HepG2 (cell line): ENCODE results near the gene ATP2B3. TPM values are rescaled to one million over a fixed set of nuclear protein-coding genes. Genes with fewer than 3 reads are reported as not detected.

Source experiments
- ATAC-seq: fragments of 200-7000 bp; cut with Tn5 transposase; 3 replicates; pipeline ENCODE4 v1.9.1; 2020; ENCODE audit warnings: mild to moderate bottlenecking, moderate library complexity
- BruUV-seq: library from RNA; stranded (reverse); fragments of 400-500 nt; replicated peaks from 2 replicates; lab custom pipeline; 2021; lab: Mats Ljungman, UMichigan
- CTCF ChIA-PET: fragments of 300-600 bp; formaldehyde crosslinking; extraction: SDS; loops from one replicate; lab custom pipeline; 2021; ENCODE audit warnings: low total read pairs, inconsistent platforms, low intra/inter-chr PET ratio; lab: Yijun Ruan, JAX
- POLR2A ChIA-PET: fragments of 350-600 bp; sonication (Branson Sonifier 250); formaldehyde crosslinking; loops from one replicate; lab custom pipeline; 2020; ENCODE audit warnings: antibody characterized with exemption, inconsistent platforms; lab: Yijun Ruan, JAX
- DNase-seq: peaks from one replicate; pipeline ENCODE4 v3.0.0-alpha.2; 2015; ENCODE audit warnings: low spot score
- FAIRE-seq: peaks from 3 replicates; lab custom pipeline; 2011; peaks lifted over from hg19 to GRCh38; lab: Jason Lieb, UNC
- H2AFZ ChIP-seq: one replicate; pipeline ENCODE4 v1.6.1; 2011; ENCODE audit warnings: low read length, inconsistent platforms
- H3K27ac ChIP-seq: fragments of 300-600 bp; 3 replicates; pipeline ENCODE4 v1.8.0; 2011; ENCODE audit warnings: mixed run types, mild to moderate bottlenecking, mixed read lengths, low read length, inconsistent platforms; ENCODE audit not compliant: insufficient read depth; ENCODE audit errors: extremely low read length
- H3K27me3 ChIP-seq, 2 experiments: fragments of 200-600 bp in 1 of 2; 2 replicates in 1 of 2; 3 replicates in 1 of 2; pipeline versions ENCODE4 v1.6.0 to v1.8.0; 2011; ENCODE audit warnings: low read length in 2 of 2, mild to moderate bottlenecking in 2 of 2, moderate library complexity in 2 of 2, inconsistent platforms in 1 of 2; ENCODE audit not compliant: insufficient read depth in 2 of 2, control insufficient read depth in 1 of 2
- H3K36me3 ChIP-seq, 2 experiments: fragments of 200-600 bp in 1 of 2; replicated peaks in 1 of 2; 2 replicates in 1 of 2; 3 replicates in 1 of 2; pipeline versions ENCODE4 v1.5.1 to v1.8.0; 2011; ENCODE audit warnings: low read length in 2 of 2, inconsistent platforms in 1 of 2; ENCODE audit not compliant: insufficient read depth in 2 of 2, control insufficient read depth in 1 of 2
- H3K4me1 ChIP-seq: 2 replicates; pipeline ENCODE4 v1.5.1; 2012; ENCODE audit warnings: low read length, inconsistent platforms; ENCODE audit not compliant: insufficient read depth
- H3K4me2 ChIP-seq: 2 replicates; pipeline ENCODE4 v1.6.0; 2011; ENCODE audit warnings: low read depth, low read length, inconsistent platforms
- H3K4me3 ChIP-seq, 3 experiments: fragments of 200-600 bp in 1 of 3; sonication (generic), shearing (Covaris generic) in 1 of 3; replicated peaks in 1 of 3; 2 replicates each; pipeline ENCODE4 v1.5.1; 2011 to 2016; ENCODE audit warnings: low read length in 3 of 3, inconsistent platforms in 2 of 3, low read depth in 2 of 3, mild to moderate bottlenecking in 2 of 3, control low read depth in 1 of 3, mixed read lengths in 1 of 3; ENCODE audit not compliant: insufficient read depth in 1 of 3
- H3K79me2 ChIP-seq: one replicate; pipeline ENCODE4 v1.6.1; 2011; ENCODE audit warnings: low read length, inconsistent platforms; ENCODE audit not compliant: insufficient read depth
- H3K9ac ChIP-seq: 2 replicates; pipeline ENCODE4 v1.6.0; 2011; ENCODE audit warnings: mild to moderate bottlenecking, low read depth, low read length, inconsistent platforms; ENCODE audit not compliant: insufficient read depth
- H3K9me3 ChIP-seq: 2 replicates; pipeline ENCODE4 v1.5.1; 2012; ENCODE audit warnings: mild to moderate bottlenecking, low read length
- H4K20me1 ChIP-seq: 2 replicates; pipeline ENCODE4 v1.6.0; 2011; ENCODE audit warnings: inconsistent platforms, mild to moderate bottlenecking, low read length, moderate library complexity; ENCODE audit not compliant: insufficient read depth
- MXD4 ChIP-seq: IDR thresholded peaks from 2 replicates; pipeline ENCODE4 v1.6.1; 2016; ENCODE audit warnings: mild to moderate bottlenecking, missing biosample characterization, missing genetic modification reagents
- NFE2L1 ChIP-seq: sonication (generic); formaldehyde crosslinking; IDR thresholded peaks from 2 replicates; pipeline ENCODE4 v1.4.0; 2020; ENCODE audit warnings: missing genetic modification reagents, mild to moderate bottlenecking, borderline replicate concordance
- NPAS2 ChIP-seq: sonication (generic); formaldehyde crosslinking; IDR thresholded peaks from 2 replicates; pipeline ENCODE4 v1.8.0; 2022; ENCODE audit warnings: mild to moderate bottlenecking, missing genetic modification reagents, borderline replicate concordance
- ZFP82 ChIP-seq: sonication (generic); formaldehyde crosslinking; IDR thresholded peaks from 2 replicates; pipeline ENCODE4 v1.5.1; 2020; ENCODE audit warnings: mild to moderate bottlenecking, missing genetic modification reagents, borderline replicate concordance
- ZNF17 ChIP-seq: sonication (generic); formaldehyde crosslinking; IDR thresholded peaks from 2 replicates; pipeline ENCODE4 v1.5.0; 2020; ENCODE audit warnings: mild to moderate bottlenecking, missing genetic modification reagents
- ZNF510 ChIP-seq: sonication (generic); formaldehyde crosslinking; IDR thresholded peaks from 2 replicates; pipeline ENCODE4 v1.4.0; 2020; ENCODE audit warnings: low read depth, mild to moderate bottlenecking, missing genetic modification reagents
- WGBS: methylation state at CpG from one replicate; pipeline ENCODE4 v1.1.6; 2017; ENCODE audit warnings: low lambda C conversion rate; 5-methylcytosine and 5-hydroxymethylcytosine counted together
- in situ Hi-C: cut with HindIII; loops from 2 replicates; pipeline ENCODE4 v1.10.0; 2017; ENCODE audit warnings: low pct_unique_long_range_greater_than_20kb; ENCODE audit not compliant: extremely low pct_ligation_motif_present
- intact Hi-C: fragments of 100-400 bp; cut with micrococcal nuclease; formaldehyde crosslinking; loops from one replicate; pipeline ENCODE4 v1.10.0; 2022; ENCODE audit not compliant: unreplicated experiment
- polyA plus RNA-seq, 8 experiments: library from polyadenylated mRNA; depleted of rRNA in 3 of 8; stranded (reverse) in 7 of 8; unstranded in 1 of 8; fragments of >200 nt; fragmentation: Illumina TruSeq in 4 of 8; extraction: Trizol in 4 of 8; gene quantifications; 2 replicates each; pipeline versions ENCODE4 v1.2.1 to v1.2.3, GENCODE V29; 2011 to 2016; ENCODE audit warnings: low read depth in 4 of 8, missing spikeins in 1 of 8, mixed read lengths in 1 of 8; ENCODE audit not compliant: insufficient read depth in 1 of 8
- total RNA-seq, 5 experiments: library from RNA; depleted of rRNA; stranded (reverse); fragments of >200 nt; fragmentation: Illumina TruSeq; extraction: Trizol; gene quantifications; 2 replicates each; pipeline ENCODE4 v1.2.3, GENCODE V29; 2016; ENCODE audit warnings: low read depth in 1 of 5
- TF ChIP-seq, protein P1 (sequence below), 2 experiments: sonication (generic) in 1 of 2; formaldehyde crosslinking in 1 of 2; IDR thresholded peaks; 2 replicates each; pipeline versions ENCODE4 v1.4.0 to v1.6.1; 2018 to 2020; ENCODE audit warnings: missing genetic modification reagents in 2 of 2, borderline replicate concordance in 1 of 2, low read depth in 1 of 2, mild to moderate bottlenecking in 1 of 2, missing biosample characterization in 1 of 2
- TF ChIP-seq, protein P2 (sequence below): sonication (generic); formaldehyde crosslinking; IDR thresholded peaks from 2 replicates; pipeline ENCODE4 v1.9.0; 2021; ENCODE audit warnings: mild to moderate bottlenecking, missing genetic modification reagents

The ATP2B3 gene
- total and polyA plus RNA-seq, 2 of the 13 experiments (the other 11 are each of a cell fraction or from before 2014, with no cell fraction given), result not detected

DNA sequence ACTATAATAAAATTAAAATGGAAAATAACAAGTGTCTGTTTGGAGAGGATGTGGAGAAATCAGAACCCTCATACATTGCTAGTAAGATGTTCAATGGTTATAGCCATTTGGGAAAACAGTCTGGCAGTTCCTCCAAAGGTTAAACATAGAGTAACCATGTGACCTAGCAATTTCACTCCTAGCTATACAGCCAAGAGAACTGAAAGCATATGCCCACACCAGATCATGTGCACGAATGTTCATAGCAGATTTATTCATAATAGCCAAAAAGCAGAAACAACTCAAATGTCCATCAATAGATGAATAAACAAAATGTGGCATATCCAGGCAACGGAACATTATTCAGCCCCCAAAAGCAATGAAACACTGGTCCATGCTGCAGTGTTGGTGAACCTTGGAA, 90.9 kb downstream of the ATP2B3 start:
- no peak overlapping the region for H2AFZ ChIP-seq
- no peaks in the 10 kb centered on the region for H4K20me1 ChIP-seq
- no peak for DNase-seq
- H3K36me3 ChIP-seq, result no peaks in the 10 kb centered on the region
- no peak for TF ChIP-seq ZNF510 (CRISPR knock-in tag)
- ChIA-PET POLR2A (no interaction called here), CTCF (interaction anchor here (2.5 kb wide), 1 partner anchor 59 kb away, joined by 17 read pairs; no protein-coding TSS in a partner anchor)
- ATAC-seq, result no peak
- H3K9me3 ChIP-seq, result no peaks in the 10 kb centered on the region
- WGBS, result 47% methylated on average over 2 of the region's 2 CpGs
- no peaks in the 10 kb centered on the region for H3K79me2 ChIP-seq
- no TSS peak for BruUV-seq
- H3K27ac ChIP-seq, result no peak overlapping the region
- H3K9ac ChIP-seq, result no peak overlapping the region
- intact Hi-C loops, result no loop called here
- H3K27me3 ChIP-seq, result no peaks in the 10 kb centered on the region
- in situ Hi-C loops, result loop anchor here (5.0 kb wide), 1 partner anchor 46 kb away; no protein-coding TSS in a partner anchor
- no peak overlapping the region for H3K4me2 ChIP-seq
- H3K4me1 ChIP-seq, result peaks cover 18% of the 10 kb centered on the region
- no peak overlapping the region for H3K4me3 ChIP-seq
- no peak for FAIRE-seq

DNA sequence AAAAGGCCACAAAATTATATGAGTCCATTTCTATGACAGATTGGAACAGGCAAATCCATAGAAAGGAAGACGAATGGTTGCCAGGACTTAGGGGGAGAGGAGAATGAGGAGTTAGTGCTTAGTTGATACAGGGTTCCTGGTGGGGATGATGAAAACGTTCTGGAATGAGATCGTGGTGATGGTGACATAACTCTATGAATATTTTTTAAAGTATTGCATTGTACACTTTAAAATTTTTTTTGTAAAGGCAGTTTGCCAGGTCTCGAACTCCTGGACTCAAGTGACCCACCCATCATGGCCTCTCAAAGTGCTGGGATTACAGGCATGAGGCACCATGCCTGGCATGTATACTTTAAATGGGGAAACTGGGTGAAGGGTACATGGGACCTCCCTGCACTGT, 91.4 kb downstream of the ATP2B3 start:
- Histone ChIP-seq H3K27me3 (no peaks in the 10 kb centered on the region), H3K4me2 (no peak overlapping the region), H3K9me3 (no peaks in the 10 kb centered on the region), H3K4me3 (no peak overlapping the region), H3K9ac (no peak overlapping the region), H3K79me2 (no peaks in the 10 kb centered on the region), H3K27ac (no peak overlapping the region), H3K36me3 (no peaks in the 10 kb centered on the region), H2AFZ (no peak overlapping the region), H4K20me1 (no peaks in the 10 kb centered on the region), H3K4me1 (peaks cover 18% of the 10 kb centered on the region)
- DNase-seq, result no peak
- 26% methylated on average over 4 of the region's 4 CpGs for WGBS
- CTCF ChIA-PET, result interaction anchor here (1.0 to 2.7 kb wide), 4 partner anchors 28 to 59 kb away, joined by 4 to 21 read pairs (median 14); partner anchors contain the start of gene DUSP9
- no TSS peak for BruUV-seq
- in situ Hi-C loops (loop anchor here (5.0 kb wide), 1 partner anchor 47 kb away; no protein-coding TSS in a partner anchor), intact Hi-C loops (no loop called here)
- no peak for FAIRE-seq
- POLR2A ChIA-PET, result interaction anchor here (2.0 to 9.1 kb wide), 3 partner anchors 10 to 40 kb away, joined by 7 to 144 read pairs (median 96); partner anchors contain the start of genes CCNQ and DUSP9
- ATAC-seq, result no peak
- no peak for TF ChIP-seq ZFP82 (CRISPR knock-in tag)
- TF ChIP-seq NFE2L1 (CRISPR knock-in tag), result no peak
- no peak for TF ChIP-seq NPAS2 (CRISPR knock-in tag)
- no peak for TF ChIP-seq MXD4
- no peak for TF ChIP-seq ZNF17
- TF ChIP-seq, protein P1, sequence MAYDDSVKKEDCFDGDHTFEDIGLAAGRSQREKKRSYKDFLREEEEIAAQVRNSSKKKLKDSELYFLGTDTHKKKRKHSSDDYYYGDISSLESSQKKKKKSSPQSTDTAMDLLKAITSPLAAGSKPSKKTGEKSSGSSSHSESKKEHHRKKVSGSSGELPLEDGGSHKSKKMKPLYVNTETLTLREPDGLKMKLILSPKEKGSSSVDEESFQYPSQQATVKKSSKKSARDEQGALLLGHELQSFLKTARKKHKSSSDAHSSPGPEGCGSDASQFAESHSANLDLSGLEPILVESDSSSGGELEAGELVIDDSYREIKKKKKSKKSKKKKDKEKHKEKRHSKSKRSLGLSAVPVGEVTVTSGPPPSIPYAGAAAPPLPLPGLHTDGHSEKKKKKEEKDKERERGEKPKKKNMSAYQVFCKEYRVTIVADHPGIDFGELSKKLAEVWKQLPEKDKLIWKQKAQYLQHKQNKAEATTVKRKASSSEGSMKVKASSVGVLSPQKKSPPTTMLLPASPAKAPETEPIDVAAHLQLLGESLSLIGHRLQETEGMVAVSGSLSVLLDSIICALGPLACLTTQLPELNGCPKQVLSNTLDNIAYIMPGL (CRISPR knock-in tag; IDR thresholded peaks at IDR 0.05; ENCODE audit: borderline replicate concordance in 1 of 2, low read depth in 1 of 2), result no peak
- TF ChIP-seq, protein P2, sequence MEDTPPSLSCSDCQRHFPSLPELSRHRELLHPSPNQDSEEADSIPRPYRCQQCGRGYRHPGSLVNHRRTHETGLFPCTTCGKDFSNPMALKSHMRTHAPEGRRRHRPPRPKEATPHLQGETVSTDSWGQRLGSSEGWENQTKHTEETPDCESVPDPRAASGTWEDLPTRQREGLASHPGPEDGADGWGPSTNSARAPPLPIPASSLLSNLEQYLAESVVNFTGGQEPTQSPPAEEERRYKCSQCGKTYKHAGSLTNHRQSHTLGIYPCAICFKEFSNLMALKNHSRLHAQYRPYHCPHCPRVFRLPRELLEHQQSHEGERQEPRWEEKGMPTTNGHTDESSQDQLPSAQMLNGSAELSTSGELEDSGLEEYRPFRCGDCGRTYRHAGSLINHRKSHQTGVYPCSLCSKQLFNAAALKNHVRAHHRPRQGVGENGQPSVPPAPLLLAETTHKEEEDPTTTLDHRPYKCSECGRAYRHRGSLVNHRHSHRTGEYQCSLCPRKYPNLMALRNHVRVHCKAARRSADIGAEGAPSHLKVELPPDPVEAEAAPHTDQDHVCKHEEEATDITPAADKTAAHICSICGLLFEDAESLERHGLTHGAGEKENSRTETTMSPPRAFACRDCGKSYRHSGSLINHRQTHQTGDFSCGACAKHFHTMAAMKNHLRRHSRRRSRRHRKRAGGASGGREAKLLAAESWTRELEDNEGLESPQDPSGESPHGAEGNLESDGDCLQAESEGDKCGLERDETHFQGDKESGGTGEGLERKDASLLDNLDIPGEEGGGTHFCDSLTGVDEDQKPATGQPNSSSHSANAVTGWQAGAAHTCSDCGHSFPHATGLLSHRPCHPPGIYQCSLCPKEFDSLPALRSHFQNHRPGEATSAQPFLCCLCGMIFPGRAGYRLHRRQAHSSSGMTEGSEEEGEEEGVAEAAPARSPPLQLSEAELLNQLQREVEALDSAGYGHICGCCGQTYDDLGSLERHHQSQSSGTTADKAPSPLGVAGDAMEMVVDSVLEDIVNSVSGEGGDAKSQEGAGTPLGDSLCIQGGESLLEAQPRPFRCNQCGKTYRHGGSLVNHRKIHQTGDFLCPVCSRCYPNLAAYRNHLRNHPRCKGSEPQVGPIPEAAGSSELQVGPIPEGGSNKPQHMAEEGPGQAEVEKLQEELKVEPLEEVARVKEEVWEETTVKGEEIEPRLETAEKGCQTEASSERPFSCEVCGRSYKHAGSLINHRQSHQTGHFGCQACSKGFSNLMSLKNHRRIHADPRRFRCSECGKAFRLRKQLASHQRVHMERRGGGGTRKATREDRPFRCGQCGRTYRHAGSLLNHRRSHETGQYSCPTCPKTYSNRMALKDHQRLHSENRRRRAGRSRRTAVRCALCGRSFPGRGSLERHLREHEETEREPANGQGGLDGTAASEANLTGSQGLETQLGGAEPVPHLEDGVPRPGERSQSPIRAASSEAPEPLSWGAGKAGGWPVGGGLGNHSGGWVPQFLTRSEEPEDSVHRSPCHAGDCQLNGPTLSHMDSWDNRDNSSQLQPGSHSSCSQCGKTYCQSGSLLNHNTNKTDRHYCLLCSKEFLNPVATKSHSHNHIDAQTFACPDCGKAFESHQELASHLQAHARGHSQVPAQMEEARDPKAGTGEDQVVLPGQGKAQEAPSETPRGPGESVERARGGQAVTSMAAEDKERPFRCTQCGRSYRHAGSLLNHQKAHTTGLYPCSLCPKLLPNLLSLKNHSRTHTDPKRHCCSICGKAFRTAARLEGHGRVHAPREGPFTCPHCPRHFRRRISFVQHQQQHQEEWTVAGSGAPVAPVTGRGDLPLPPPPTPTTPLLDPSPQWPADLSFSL, result no peak
